Measurements from ENCODE around the gene TRAPPC3L.
A peak's percentile ranks its signal among the peaks of the same experiment; 100 is the strongest.

TRAPPC3L gene

DNA sequence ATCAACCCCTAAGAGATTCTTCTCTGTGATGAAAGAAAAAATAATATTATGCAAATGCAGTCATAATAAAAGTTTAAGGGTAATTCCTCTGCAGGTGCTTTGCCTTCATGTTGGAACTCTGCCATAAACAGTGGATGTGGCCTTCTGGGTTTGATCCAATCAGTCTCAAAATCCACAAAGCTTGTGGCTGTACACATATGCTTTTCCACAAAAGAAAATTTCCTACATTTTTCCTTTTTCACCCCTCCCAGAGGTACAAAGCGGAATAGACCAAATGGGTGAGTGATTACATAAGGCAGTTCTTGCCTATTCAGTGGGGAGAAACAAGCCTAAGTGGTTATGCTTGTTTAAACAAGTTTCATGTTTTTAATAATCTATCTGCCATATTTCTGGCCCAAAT lies 17.4 kb downstream of the TRAPPC3L start:
- FAIRE-seq (no peak), DNase-seq (ENCODE audit: insufficient read length, low spot score) (no peak)
- TF ChIP-seq TAF1 (IDR thresholded peaks at IDR 0.05; ENCODE audit: low read depth, low read length) (no peak), POU2F2 (IDR thresholded peaks at IDR 0.05; ENCODE audit: low read depth, low read length) (no peak), POLR2AphosphoS5 (IDR thresholded peaks at IDR 0.05; ENCODE audit: low read depth, low read length) (no peak), POLR2A (IDR thresholded peaks at IDR 0.05; ENCODE audit: low read depth, low read length) (no peak), PAX5 (IDR thresholded peaks at IDR 0.05; ENCODE audit: insufficient read depth, low read length, severe bottlenecking) (no peak), SPI1 (IDR thresholded peaks at IDR 0.05; ENCODE audit: low read depth, low read length) (no peak)

DNA sequence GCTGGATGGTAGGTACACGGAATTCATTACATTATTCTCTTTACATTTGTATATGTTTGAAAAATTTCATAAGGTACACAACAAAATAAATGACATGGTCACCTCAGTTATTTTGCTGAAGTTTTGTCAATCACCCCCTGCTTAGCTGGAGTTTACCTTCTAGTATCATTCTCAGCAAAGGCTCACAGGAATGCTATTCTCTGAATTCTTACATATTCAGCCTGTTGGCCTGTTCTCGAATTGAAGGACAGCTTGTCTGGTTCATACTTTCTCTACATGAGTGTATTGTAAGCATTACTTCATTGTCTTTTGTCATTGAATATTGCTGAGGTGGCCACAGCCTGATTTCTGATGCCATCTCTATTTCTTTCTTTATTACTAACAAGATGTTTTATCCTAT lies 21.2 kb downstream of the TRAPPC3L start:
- TF ChIP-seq TAF1 (IDR thresholded peaks at IDR 0.05; ENCODE audit: low read depth, low read length): no peak
- TF ChIP-seq SPI1 (IDR thresholded peaks at IDR 0.05; ENCODE audit: low read depth, low read length): no peak
- TF ChIP-seq PAX5 (IDR thresholded peaks at IDR 0.05; ENCODE audit: insufficient read depth, low read length, severe bottlenecking): no peak
- no peak for TF ChIP-seq POU2F2 (IDR thresholded peaks at IDR 0.05; ENCODE audit: low read depth, low read length)
- no peak for TF ChIP-seq POLR2A (IDR thresholded peaks at IDR 0.05; ENCODE audit: low read depth, low read length)
- TF ChIP-seq POLR2AphosphoS5 (IDR thresholded peaks at IDR 0.05; ENCODE audit: low read depth, low read length): no peak
- no peak for FAIRE-seq

DNA sequence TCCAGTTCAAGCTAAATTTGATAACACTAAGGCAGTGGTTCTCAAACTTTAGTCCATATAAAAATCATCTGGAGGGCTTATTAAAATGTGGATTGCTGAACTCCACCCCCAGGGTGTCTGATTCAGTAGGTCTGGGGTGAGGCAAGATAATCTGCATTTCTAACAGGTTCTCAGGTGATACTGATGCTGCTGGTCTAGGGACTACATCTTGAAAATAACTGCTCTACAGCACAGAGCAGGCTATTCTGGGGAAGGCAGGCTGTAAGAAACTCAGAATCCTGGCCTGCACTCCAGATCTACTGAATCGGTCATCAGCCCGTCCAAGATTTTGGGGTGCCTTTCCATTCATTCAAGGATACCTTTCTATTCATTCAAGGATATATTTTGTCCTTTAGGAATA lies 22.6 kb downstream of the TRAPPC3L start:
- TF ChIP-seq PAX5 (IDR thresholded peaks at IDR 0.05; ENCODE audit: insufficient read depth, low read length, severe bottlenecking) (no peak), POU2F2 (IDR thresholded peaks at IDR 0.05; ENCODE audit: low read depth, low read length) (no peak), TAF1 (IDR thresholded peaks at IDR 0.05; ENCODE audit: low read depth, low read length) (no peak), POLR2AphosphoS5 (IDR thresholded peaks at IDR 0.05; ENCODE audit: low read depth, low read length) (no peak), SPI1 (IDR thresholded peaks at IDR 0.05; ENCODE audit: low read depth, low read length) (no peak), POLR2A (IDR thresholded peaks at IDR 0.05; ENCODE audit: low read depth, low read length) (no peak)
- FAIRE-seq (no peak), DNase-seq (ENCODE audit: insufficient read length, low spot score) (no peak)

More for the DNA sequence above, 21.2 kb downstream of the TRAPPC3L start:
- no peak for DNase-seq (ENCODE audit: insufficient read length, low spot score)

DNA sequence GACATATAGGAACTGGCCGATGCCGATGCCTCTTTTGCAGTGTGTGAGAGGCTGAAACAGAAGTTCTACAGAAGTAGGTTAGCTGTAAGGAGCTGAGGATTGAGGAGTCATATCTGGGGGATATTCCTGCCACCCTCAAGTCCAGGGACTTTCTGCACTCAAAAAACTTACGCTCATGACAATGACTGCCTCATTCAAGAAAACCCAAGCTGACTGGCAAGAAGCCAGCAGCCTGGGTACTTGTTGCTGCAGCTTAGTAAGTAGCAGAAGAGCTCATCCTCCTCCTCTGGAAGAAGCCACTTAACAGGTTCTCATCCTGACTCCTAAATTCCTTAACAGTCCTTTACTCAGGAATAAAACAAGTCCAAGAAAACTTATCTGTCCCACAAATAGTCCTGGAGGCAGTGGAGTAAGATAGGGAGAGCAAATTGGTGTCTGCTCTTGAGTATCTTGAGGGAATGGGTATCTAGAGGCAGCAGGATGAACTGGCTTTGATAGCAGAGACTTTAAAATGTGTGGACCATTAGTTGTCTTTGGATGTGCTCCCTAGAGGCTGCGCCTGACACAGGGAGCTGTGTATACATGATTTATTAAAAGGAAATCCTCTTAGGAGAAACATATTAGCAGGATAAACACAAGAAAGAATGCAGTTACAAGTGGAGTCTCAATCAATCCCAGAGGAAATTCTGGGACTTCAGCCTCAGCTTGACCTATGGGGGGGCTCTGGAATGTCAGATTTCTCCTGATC lies 26.7 kb downstream of the TRAPPC3L start:
- FAIRE-seq (no peak), DNase-seq (ENCODE audit: insufficient read length, low spot score) (no peak)
- TF ChIP-seq SPI1 (IDR thresholded peaks at IDR 0.05; ENCODE audit: low read depth, low read length) (no peak), PAX5 (IDR thresholded peaks at IDR 0.05; ENCODE audit: insufficient read depth, low read length, severe bottlenecking) (no peak), POU2F2 (IDR thresholded peaks at IDR 0.05; ENCODE audit: low read depth, low read length) (no peak)

DNA sequence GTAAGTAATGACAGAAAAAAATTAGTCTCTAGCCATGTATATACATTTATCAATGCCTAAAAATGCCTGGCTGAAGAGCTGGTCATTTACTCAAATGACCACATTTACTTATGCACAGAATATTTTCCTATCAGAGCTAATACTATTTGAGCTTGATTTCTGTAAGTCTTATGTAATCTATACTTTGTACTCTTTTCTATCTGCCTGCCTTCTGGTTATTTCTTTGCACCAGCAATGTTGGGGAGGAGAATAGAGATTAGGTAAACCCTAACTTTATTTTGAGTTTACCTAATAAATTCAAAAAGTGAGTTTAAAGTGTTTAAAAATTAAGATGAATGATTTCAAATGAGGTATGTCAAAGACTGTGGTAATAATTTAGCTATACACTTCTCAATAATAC lies 30.3 kb downstream of the TRAPPC3L start:
- FAIRE-seq (no peak), DNase-seq (ENCODE audit: insufficient read length, low spot score) (no peak)
- TF ChIP-seq POU2F2 (IDR thresholded peaks at IDR 0.05; ENCODE audit: low read depth, low read length) (no peak), PAX5 (IDR thresholded peaks at IDR 0.05; ENCODE audit: insufficient read depth, low read length, severe bottlenecking) (no peak), TAF1 (IDR thresholded peaks at IDR 0.05; ENCODE audit: low read depth, low read length) (no peak), POLR2A (IDR thresholded peaks at IDR 0.05; ENCODE audit: low read depth, low read length) (no peak), SPI1 (IDR thresholded peaks at IDR 0.05; ENCODE audit: low read depth, low read length) (no peak)

DNA sequence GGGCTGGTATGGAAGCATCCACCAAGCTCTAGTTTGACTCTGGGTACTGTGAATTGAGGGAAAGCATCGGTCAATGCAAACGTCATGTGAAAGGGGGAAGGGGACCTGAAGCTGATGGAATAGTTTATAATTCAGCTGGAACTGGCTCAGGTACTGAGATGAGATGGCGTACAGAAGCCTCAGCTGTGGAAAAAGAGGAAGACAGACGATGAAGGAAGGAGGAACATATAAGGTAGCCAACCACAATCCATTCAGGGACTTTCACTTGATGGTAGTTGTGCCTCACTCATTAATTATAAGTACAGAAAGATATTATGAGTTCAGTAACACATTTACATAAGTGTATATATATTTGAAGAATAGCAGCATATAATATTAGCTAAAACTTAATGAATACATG lies 31.4 kb downstream of the TRAPPC3L start:
- no peak for FAIRE-seq
- no peak for TF ChIP-seq SPI1 (IDR thresholded peaks at IDR 0.05; ENCODE audit: low read depth, low read length)
- no peak for TF ChIP-seq TAF1 (IDR thresholded peaks at IDR 0.05; ENCODE audit: low read depth, low read length)
- TF ChIP-seq PAX5 (IDR thresholded peaks at IDR 0.05; ENCODE audit: insufficient read depth, low read length, severe bottlenecking): no peak
- TF ChIP-seq POLR2A (IDR thresholded peaks at IDR 0.05; ENCODE audit: low read depth, low read length): no peak
- TF ChIP-seq POU2F2 (IDR thresholded peaks at IDR 0.05; ENCODE audit: low read depth, low read length): no peak
- TF ChIP-seq POLR2AphosphoS5 (IDR thresholded peaks at IDR 0.05; ENCODE audit: low read depth, low read length): no peak
- DNase-seq (ENCODE audit: insufficient read length, low spot score): no peak

DNA sequence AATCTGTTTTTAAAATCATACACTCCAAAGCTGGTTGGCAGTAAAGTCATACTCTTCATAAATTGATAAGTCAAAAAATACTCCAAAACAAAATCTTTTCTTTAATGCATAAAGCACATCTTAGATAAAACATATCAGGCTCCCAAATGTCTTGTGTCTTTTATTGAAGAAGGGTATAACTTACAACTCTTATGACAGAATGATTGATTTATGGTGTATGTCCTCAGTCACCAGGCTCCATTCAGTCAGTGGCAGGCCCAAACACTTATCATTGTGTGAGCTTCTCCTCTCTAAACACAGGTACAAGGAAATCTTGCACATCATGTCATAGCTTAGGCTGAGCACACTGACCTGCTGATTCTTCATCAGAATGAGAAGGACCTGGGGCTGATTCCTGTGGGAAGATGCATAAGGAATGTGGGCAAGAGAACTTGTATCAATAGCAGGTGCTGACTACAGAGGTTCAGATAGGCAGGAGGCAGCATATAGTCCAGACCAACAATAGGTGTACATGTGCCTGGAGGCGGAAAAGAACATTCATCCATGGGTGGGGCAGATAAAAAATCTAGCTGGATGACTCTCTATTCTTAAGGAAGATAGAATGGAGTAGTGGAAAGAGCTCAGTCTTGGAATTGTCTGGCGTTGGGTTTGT lies 32.1 kb downstream of the TRAPPC3L start:
- DNase-seq (ENCODE audit: insufficient read length, low spot score): no peak
- FAIRE-seq: peak; percentile 66
- TF ChIP-seq POLR2AphosphoS5 (IDR thresholded peaks at IDR 0.05; ENCODE audit: low read depth, low read length): no peak

DNA sequence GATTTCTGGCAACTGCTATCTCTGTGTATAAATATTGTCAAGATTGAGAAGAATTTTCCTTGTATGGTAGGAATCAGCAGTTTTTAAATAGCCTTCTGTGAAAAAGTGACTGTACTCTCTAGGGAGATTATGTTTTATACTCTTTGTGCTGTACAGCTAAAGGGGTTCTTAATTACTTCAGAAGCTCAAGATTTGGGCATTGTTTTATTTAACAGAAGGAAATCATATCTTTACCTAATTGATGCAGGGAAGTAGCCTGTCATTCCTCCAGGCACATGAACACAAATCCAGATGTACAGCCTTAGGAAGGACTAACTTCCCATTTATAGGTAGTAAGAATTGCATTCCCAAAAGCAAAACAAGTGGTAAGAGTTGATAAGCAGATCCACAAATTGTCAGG lies 32.8 kb downstream of the TRAPPC3L start:
- DNase-seq (ENCODE audit: insufficient read length, low spot score) (no peak), FAIRE-seq (no peak)
- no peak for TF ChIP-seq POLR2AphosphoS5 (IDR thresholded peaks at IDR 0.05; ENCODE audit: low read depth, low read length)

DNA sequence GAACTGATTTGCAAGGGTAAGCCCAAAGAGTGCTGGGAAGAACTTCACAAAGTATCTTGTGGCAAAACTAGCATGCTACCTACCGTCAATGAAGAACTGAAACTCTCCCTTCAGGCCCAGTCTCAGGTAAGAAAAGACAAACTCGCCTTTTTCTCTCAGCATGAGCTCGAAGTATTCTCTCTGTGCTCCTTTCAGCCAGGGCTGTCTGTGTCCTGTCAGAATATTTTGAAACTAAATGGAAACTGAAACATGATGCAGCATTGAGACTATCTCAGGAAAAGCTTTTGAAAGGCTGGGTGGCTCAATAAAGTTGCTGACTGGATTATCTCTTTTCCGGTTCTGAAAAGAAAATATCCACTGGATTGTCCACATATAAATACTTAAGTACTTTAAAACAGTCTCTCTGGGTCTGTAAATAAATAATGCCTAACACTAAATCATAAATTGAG lies 33.3 kb downstream of the TRAPPC3L start:
- no peak for TF ChIP-seq POLR2AphosphoS5 (IDR thresholded peaks at IDR 0.05; ENCODE audit: low read depth, low read length)
- TF ChIP-seq POLR2A (IDR thresholded peaks at IDR 0.05; ENCODE audit: low read depth, low read length): no peak
- TF ChIP-seq SPI1 (IDR thresholded peaks at IDR 0.05; ENCODE audit: low read depth, low read length): peak; percentile 88
- DNase-seq (ENCODE audit: insufficient read length, low spot score) (no peak), FAIRE-seq (peak; percentile 88)

DNA sequence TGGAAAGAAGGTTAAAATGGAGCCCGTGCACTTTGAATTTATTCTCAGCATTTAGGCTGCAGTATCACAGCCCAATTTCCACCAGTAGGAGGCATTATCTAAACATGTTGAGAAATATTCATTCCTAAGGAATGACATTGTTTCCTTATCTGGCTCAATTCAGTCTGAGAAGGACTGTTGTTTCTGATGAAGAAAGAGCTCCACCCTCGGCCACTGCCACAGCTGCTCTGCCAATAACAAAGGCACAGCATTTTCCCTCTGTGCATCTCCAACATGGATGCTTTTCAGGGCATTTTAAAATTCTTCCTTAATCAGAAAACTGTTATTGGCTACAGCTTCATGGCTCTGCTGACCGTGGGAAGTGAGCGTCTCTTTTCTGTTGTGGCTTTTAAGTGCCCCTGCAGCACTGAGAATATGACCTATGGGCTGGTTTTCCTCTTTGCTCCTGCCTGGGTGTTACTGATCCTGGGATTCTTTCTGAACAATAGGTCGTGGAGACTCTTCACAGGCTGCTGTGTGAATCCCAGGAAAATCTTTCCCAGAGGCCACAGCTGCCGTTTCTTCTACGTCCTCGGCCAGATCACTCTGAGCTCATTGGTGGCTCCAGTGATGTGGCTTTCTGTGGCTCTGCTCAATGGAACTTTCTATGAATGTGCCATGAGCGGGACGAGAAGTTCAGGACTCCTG lies 33.9 kb downstream of the TRAPPC3L start, which contains the start of gene CALHM5:
Gene CALHM5, plus strand, starts transcription at position 216 of the 687 bp plus-strand sequence. Its CDS starts 58 bp downstream, at position 274.
- no peak for TF ChIP-seq PAX5 (IDR thresholded peaks at IDR 0.05; ENCODE audit: insufficient read depth, low read length, severe bottlenecking)
- TF ChIP-seq POLR2A (IDR thresholded peaks at IDR 0.05; ENCODE audit: low read depth, low read length): no peak
- TF ChIP-seq POU2F2 (IDR thresholded peaks at IDR 0.05; ENCODE audit: low read depth, low read length): no peak
- no peak for TF ChIP-seq SPI1 (IDR thresholded peaks at IDR 0.05; ENCODE audit: low read depth, low read length)
- no peak for TF ChIP-seq TAF1 (IDR thresholded peaks at IDR 0.05; ENCODE audit: low read depth, low read length)
- TF ChIP-seq POLR2AphosphoS5 (IDR thresholded peaks at IDR 0.05; ENCODE audit: low read depth, low read length): no peak
- DNase-seq (ENCODE audit: insufficient read length, low spot score) (no peak), FAIRE-seq (no peak)
